HPDE6-E6E7 (cell line): ENCODE data around the gene FGF19.

Source experiments
- DNase-seq: peaks from one replicate; pipeline ENCODE4 v3.0.0; 2011; ENCODE audit warnings: missing footprints; ENCODE audit errors: extremely low spot score

Gene FGF19

GRCh38 chr11:69656536-69657455, 47.0 kb downstream of the FGF19 start:
- no peak for DNase-seq

- DNase-seq = no peak
Observed at GRCh38 chr11:69655479-69656428, 48.1 kb downstream of the FGF19 start.

- no peak for DNase-seq
Observed at GRCh38 chr11:69654660-69655478, 49.0 kb downstream of the FGF19 start.

GRCh38 chr11:69654001-69654659, 49.7 kb downstream of the FGF19 start:
- DNase-seq = no peak

GRCh38 chr11:69653406-69653960, 50.3 kb downstream of the FGF19 start:
- no peak for DNase-seq

GRCh38 chr11:69652999-69653398, 50.8 kb downstream of the FGF19 start:
- no peak for DNase-seq

GRCh38 chr11:69651834-69652620, 51.8 kb downstream of the FGF19 start:
- DNase-seq = no peak

GRCh38 chr11:69650832-69651344, 52.9 kb downstream of the FGF19 start:
- DNase-seq = no peak

GRCh38 chr11:69650081-69650831, 53.6 kb downstream of the FGF19 start:
- no peak for DNase-seq

GRCh38 chr11:69649576-69649900, 54.3 kb downstream of the FGF19 start:
- DNase-seq = no peak

- no peak for DNase-seq
Observed at GRCh38 chr11:69648679-69649575, 54.9 kb downstream of the FGF19 start.
